Astrocyte (in vitro differentiated cells and primary cell): Measurements from ENCODE around the gene SPATA20. TPM values are rescaled to one million over a fixed set of nuclear protein-coding genes. Genes with fewer than 3 reads are reported as not detected.
A peak's percentile ranks its signal among the peaks of the same experiment; 100 is the strongest.

ENCODE experiments used
- DNase-seq: peaks from one replicate; pipeline ENCODE4 v3.0.0-alpha.2; 2010; ENCODE audit warnings: low read depth
- FAIRE-seq: peaks from 2 replicates; lab custom pipeline; 2011; peaks lifted over from hg19 to GRCh38; lab: Jason Lieb, UNC
- H2AFZ ChIP-seq: 2 replicates; pipeline ENCODE4 v1.6.0; 2012; ENCODE audit warnings: low read depth, low read length, inconsistent platforms
- H3K27ac ChIP-seq: 2 replicates; pipeline ENCODE4 v1.5.1; 2011; ENCODE audit warnings: low read depth, low read length, inconsistent platforms
- H3K27me3 ChIP-seq: 2 replicates; pipeline ENCODE4 v1.6.0; 2011; ENCODE audit warnings: low read length, inconsistent platforms; ENCODE audit not compliant: insufficient read depth
- H3K36me3 ChIP-seq: 2 replicates; pipeline ENCODE4 v1.5.1; 2011; ENCODE audit warnings: low read length, inconsistent platforms; ENCODE audit not compliant: insufficient read depth
- H3K4me1 ChIP-seq: 2 replicates; pipeline ENCODE4 v1.5.1; 2011; ENCODE audit warnings: low read length, inconsistent platforms; ENCODE audit not compliant: insufficient read depth
- H3K4me2 ChIP-seq: 2 replicates; pipeline ENCODE4 v1.6.0; 2012; ENCODE audit warnings: low read length, inconsistent platforms
- H3K4me3 ChIP-seq: 2 replicates; pipeline ENCODE4 v1.5.1; 2011; ENCODE audit warnings: low read depth, mild to moderate bottlenecking, low read length, inconsistent platforms; ENCODE audit not compliant: insufficient read depth
- H3K79me2 ChIP-seq: 2 replicates; pipeline ENCODE4 v1.6.0; 2012; ENCODE audit warnings: mild to moderate bottlenecking, low read length, inconsistent platforms; ENCODE audit not compliant: insufficient read depth
- H3K9ac ChIP-seq: 2 replicates; pipeline ENCODE4 v1.6.0; 2012; ENCODE audit warnings: mild to moderate bottlenecking, low read length, inconsistent platforms
- H3K9me3 ChIP-seq: 2 replicates; pipeline ENCODE4 v1.5.1; 2012; ENCODE audit warnings: low read depth, mild to moderate bottlenecking, low read length, inconsistent platforms; ENCODE audit not compliant: insufficient read depth
- H4K20me1 ChIP-seq: 2 replicates; pipeline ENCODE4 v1.6.0; 2012; ENCODE audit warnings: low read length, inconsistent platforms; ENCODE audit not compliant: insufficient read depth
- H3K27ac Mint-ChIP-seq: one replicate; pipeline ENCODE4 v1.8.0; 2021; ENCODE audit warnings: mild to moderate bottlenecking, mixed read lengths; ENCODE audit not compliant: unreplicated experiment
- H3K27me3 Mint-ChIP-seq: one replicate; pipeline ENCODE4 v1.8.0; 2021; ENCODE audit warnings: low read depth, mixed read lengths; ENCODE audit not compliant: unreplicated experiment
- H3K36me3 Mint-ChIP-seq: one replicate; pipeline ENCODE4 v1.8.0; 2021; ENCODE audit warnings: low read depth, mixed read lengths; ENCODE audit not compliant: unreplicated experiment
- H3K4me1 Mint-ChIP-seq: one replicate; pipeline ENCODE4 v1.8.0; 2021; ENCODE audit warnings: low read depth, mixed read lengths; ENCODE audit not compliant: unreplicated experiment
- H3K4me3 Mint-ChIP-seq: one replicate; pipeline ENCODE4 v1.8.0; 2021; ENCODE audit warnings: mild to moderate bottlenecking, moderate library complexity, mixed read lengths; ENCODE audit not compliant: unreplicated experiment
- H3K9me3 Mint-ChIP-seq: one replicate; pipeline ENCODE4 v1.8.0; 2021; ENCODE audit warnings: mild to moderate bottlenecking, mixed read lengths; ENCODE audit not compliant: unreplicated experiment
- CTCF ChIP-seq: IDR thresholded peaks from 2 replicates; pipeline ENCODE4 v1.5.1; 2011; ENCODE audit warnings: low read depth, mild to moderate bottlenecking, inconsistent platforms, low read length, moderate library complexity; ENCODE audit not compliant: insufficient read depth
- EZH2 ChIP-seq: IDR thresholded peaks from 2 replicates; pipeline ENCODE4 v1.6.1; 2012; ENCODE audit warnings: mild to moderate bottlenecking, low read length, inconsistent platforms; ENCODE audit not compliant: insufficient read depth
- total RNA-seq: library from RNA; stranded (reverse); gene quantifications from 2 replicates; pipeline ENCODE4 v1.2.1, GENCODE V29; 2021

The SPATA20 gene
- total RNA-seq, 1 donor from 2014 or later = 32.0 TPM

- no peak for DNase-seq
- no peaks in the 10 kb centered on the region for H4K20me1 ChIP-seq
- Mint-ChIP-seq H3K27ac (no peak overlapping the region), H3K9me3 (no peaks in the 10 kb centered on the region), H3K36me3 (no peaks in the 10 kb centered on the region), H3K4me1 (peaks cover 9% of the 10 kb centered on the region), H3K4me3 (no peak overlapping the region), H3K27me3 (peaks cover 11% of the 10 kb centered on the region)
- H3K4me1 ChIP-seq = no peaks in the 10 kb centered on the region
- TF ChIP-seq CTCF (no peak), EZH2 (no peak)
- H3K79me2 ChIP-seq = no peaks in the 10 kb centered on the region
- no peak overlapping the region for H3K27ac ChIP-seq
- no peak overlapping the region for H3K4me3 ChIP-seq
- H3K36me3 ChIP-seq = no peaks in the 10 kb centered on the region
- H3K27me3 ChIP-seq = no peaks in the 10 kb centered on the region
- no peak for FAIRE-seq
- no peak overlapping the region for H3K9ac ChIP-seq
- no peak overlapping the region for H3K4me2 ChIP-seq
- no peak overlapping the region for H2AFZ ChIP-seq
- no peaks in the 10 kb centered on the region for H3K9me3 ChIP-seq
Observed at GRCh38 chr17:50499270-50499669, 47.7 kb upstream of the SPATA20 start.

- Histone ChIP-seq H3K27me3 (no peaks in the 10 kb centered on the region), H3K4me1 (no peaks in the 10 kb centered on the region), H3K9ac (no peak overlapping the region), H3K27ac (no peak overlapping the region), H3K79me2 (no peaks in the 10 kb centered on the region), H2AFZ (no peak overlapping the region), H3K9me3 (no peaks in the 10 kb centered on the region), H3K4me3 (no peak overlapping the region), H3K4me2 (no peak overlapping the region), H4K20me1 (no peaks in the 10 kb centered on the region), H3K36me3 (no peaks in the 10 kb centered on the region)
- Mint-ChIP-seq H3K27me3 (peaks cover 10% of the 10 kb centered on the region), H3K4me3 (no peak overlapping the region), H3K9me3 (no peaks in the 10 kb centered on the region), H3K4me1 (peaks cover 9% of the 10 kb centered on the region), H3K27ac (no peak overlapping the region), H3K36me3 (no peaks in the 10 kb centered on the region)
- FAIRE-seq (no peak), DNase-seq (no peak)
- TF ChIP-seq CTCF (no peak), EZH2 (no peak)
Observed at GRCh38 chr17:50499721-50500120, 47.3 kb upstream of the SPATA20 start.

- Histone ChIP-seq H3K27me3 (no peaks in the 10 kb centered on the region), H3K36me3 (no peaks in the 10 kb centered on the region), H3K79me2 (no peaks in the 10 kb centered on the region), H3K4me1 (no peaks in the 10 kb centered on the region), H2AFZ (no peak overlapping the region), H3K9ac (no peak overlapping the region), H3K4me2 (no peak overlapping the region), H3K9me3 (no peaks in the 10 kb centered on the region), H4K20me1 (no peaks in the 10 kb centered on the region), H3K4me3 (no peak overlapping the region), H3K27ac (no peak overlapping the region)
- peaks cover 12% of the 10 kb centered on the region for H3K27me3 Mint-ChIP-seq
- peaks cover 9% of the 10 kb centered on the region for H3K4me1 Mint-ChIP-seq
- DNase-seq (no peak), FAIRE-seq (no peak)
- no peaks in the 10 kb centered on the region for H3K9me3 Mint-ChIP-seq
- H3K4me3 Mint-ChIP-seq = no peak overlapping the region
- H3K36me3 Mint-ChIP-seq = no peaks in the 10 kb centered on the region
- TF ChIP-seq EZH2 (no peak), CTCF (peak; percentile 43)
- H3K27ac Mint-ChIP-seq = no peak overlapping the region
Observed at GRCh38 chr17:50501054-50501453, 45.9 kb upstream of the SPATA20 start.
